Caco-2 (cell line): ENCODE measurements around the gene GNAS-AS1. TPM values are rescaled to one million over a fixed set of nuclear protein-coding genes. Genes with fewer than 3 reads are reported as not detected.

Source experiments
- BruUV-seq: library from RNA; stranded (reverse); fragments of 400-500 nt; replicated peaks from 2 replicates; lab custom pipeline; 2021; lab: Mats Ljungman, UMichigan
- CTCF ChIA-PET: fragments of 300-600 bp; sonication (Branson Sonifier 250); formaldehyde crosslinking; loops from one replicate; lab custom pipeline; 2022; ENCODE audit warnings: antibody characterized with exemption; lab: Charles Lee
- POLR2A ChIA-PET: fragments of 300-600 bp; sonication (Branson Sonifier 250); formaldehyde crosslinking; loops from one replicate; lab custom pipeline; 2022; ENCODE audit warnings: antibody characterized with exemption; lab: Charles Lee
- DNase-seq, 2 experiments: peaks; one replicate each; pipeline versions ENCODE4 v3.0.0 to v3.0.0-alpha.2; 2020 to 2022
- H3K27me3 ChIP-seq: replicated peaks from 2 replicates; pipeline ENCODE4 v1.6.0; 2011; ENCODE audit warnings: low read length; ENCODE audit not compliant: control insufficient read depth, insufficient read depth
- H3K36me3 ChIP-seq: 2 replicates; pipeline ENCODE4 v1.5.1; 2011; ENCODE audit warnings: low read length; ENCODE audit not compliant: control insufficient read depth, insufficient read depth
- H3K4me1 ChIP-seq: fragments of 250-450 bp; sonication (Bioruptor Pico); 2 replicates; pipeline ENCODE4 v1.5.1; 2020; ENCODE audit warnings: mild to moderate bottlenecking
- H3K4me3 ChIP-seq: 2 replicates; pipeline ENCODE4 v1.5.1; 2011; ENCODE audit warnings: low read depth, mild to moderate bottlenecking, control low read depth, low read length
- H3K9me3 ChIP-seq: fragments of 250-450 bp; sonication (Bioruptor Pico); 2 replicates; pipeline ENCODE4 v1.5.1; 2020; ENCODE audit warnings: mild to moderate bottlenecking, moderate library complexity
- H3K27ac Mint-ChIP-seq: one replicate; pipeline ENCODE4 v1.8.0; 2022; ENCODE audit warnings: mixed read lengths; ENCODE audit not compliant: unreplicated experiment
- H3K27me3 Mint-ChIP-seq: one replicate; pipeline ENCODE4 v1.8.0; 2022; ENCODE audit warnings: mixed read lengths; ENCODE audit not compliant: insufficient read depth, unreplicated experiment
- H3K36me3 Mint-ChIP-seq: one replicate; pipeline ENCODE4 v1.8.0; 2022; ENCODE audit warnings: mild to moderate bottlenecking, mixed read lengths; ENCODE audit not compliant: insufficient read depth, unreplicated experiment
- H3K4me1 Mint-ChIP-seq: one replicate; pipeline ENCODE4 v1.8.0; 2022; ENCODE audit warnings: low read depth, mixed read lengths; ENCODE audit not compliant: unreplicated experiment
- H3K4me3 Mint-ChIP-seq: one replicate; pipeline ENCODE4 v1.8.0; 2022; ENCODE audit warnings: mild to moderate bottlenecking, moderate library complexity, mixed read lengths; ENCODE audit not compliant: unreplicated experiment
- H3K9me3 Mint-ChIP-seq: one replicate; pipeline ENCODE4 v1.8.0; 2022; ENCODE audit warnings: mixed read lengths; ENCODE audit not compliant: unreplicated experiment
- CTCF ChIP-seq, 2 experiments: fragments of 200-600 bp in 1 of 2; IDR thresholded peaks; 1 replicate in 1 of 2; 2 replicates in 1 of 2; pipeline versions ENCODE4 v1.5.1 to v1.8.0; 2011 to 2022; ENCODE audit warnings: antibody characterized with exemption in 1 of 2, control low read depth in 1 of 2, inconsistent platforms in 1 of 2, low read depth in 1 of 2, low read length in 1 of 2, mild to moderate bottlenecking in 1 of 2, moderate library complexity in 1 of 2; ENCODE audit not compliant: insufficient read depth in 1 of 2, severe bottlenecking in 1 of 2, unreplicated experiment in 1 of 2
- intact Hi-C: fragments of 100-400 bp; cut with micrococcal nuclease; formaldehyde crosslinking; loops from one replicate; pipeline ENCODE4 v1.10.0; 2022; ENCODE audit not compliant: unreplicated experiment
- total RNA-seq: library from RNA; stranded (reverse); gene quantifications from 2 replicates; pipeline ENCODE4 v1.2.3, GENCODE V29; 2022

The GNAS-AS1 gene
- total RNA-seq, 1 experiment from 2014 or later = 5.1 TPM

- Mint-ChIP-seq H3K4me3 (no peak overlapping the region), H3K36me3 (no peaks in the 10 kb centered on the region), H3K27ac (no peak overlapping the region), H3K4me1 (no peaks in the 10 kb centered on the region), H3K27me3 (peaks cover 49% of the 10 kb centered on the region), H3K9me3 (no peaks in the 10 kb centered on the region)
- no peaks in the 10 kb centered on the region for H3K4me1 ChIP-seq
- POLR2A ChIA-PET = no interaction called here
- intact Hi-C loops = no loop called here
- H3K27me3 ChIP-seq = peaks cover 12% of the 10 kb centered on the region
- CTCF ChIA-PET = no interaction called here
- no peak for TF ChIP-seq CTCF (IDR thresholded peaks at IDR 0.05; ENCODE audit: insufficient read depth in 1 of 2, low read depth in 1 of 2, low read length in 1 of 2, severe bottlenecking in 1 of 2, unreplicated experiment in 1 of 2)
- DNase-seq = no peak
- no peaks in the 10 kb centered on the region for H3K36me3 ChIP-seq
- H3K4me3 ChIP-seq = no peak overlapping the region
- H3K9me3 ChIP-seq = no peaks in the 10 kb centered on the region
- BruUV-seq = no TSS peak
Observed at GRCh38 chr20:58787211-58788005, 63.3 kb downstream of the GNAS-AS1 start.

- no peak for TF ChIP-seq CTCF (IDR thresholded peaks at IDR 0.05; ENCODE audit: insufficient read depth in 1 of 2, low read depth in 1 of 2, low read length in 1 of 2, severe bottlenecking in 1 of 2, unreplicated experiment in 1 of 2)
- POLR2A ChIA-PET = no interaction called here
- Histone ChIP-seq H3K27me3 (peaks cover 12% of the 10 kb centered on the region), H3K4me1 (no peaks in the 10 kb centered on the region), H3K9me3 (no peaks in the 10 kb centered on the region), H3K4me3 (no peak overlapping the region), H3K36me3 (no peaks in the 10 kb centered on the region)
- intact Hi-C loops = no loop called here
- H3K4me3 Mint-ChIP-seq = no peak overlapping the region
- H3K9me3 Mint-ChIP-seq = no peaks in the 10 kb centered on the region
- H3K4me1 Mint-ChIP-seq = no peaks in the 10 kb centered on the region
- H3K27me3 Mint-ChIP-seq = peaks cover 49% of the 10 kb centered on the region
- no peaks in the 10 kb centered on the region for H3K36me3 Mint-ChIP-seq
- CTCF ChIA-PET = interaction anchor here (0.7 kb wide), 1 partner anchor 842 kb away, joined by 3 read pairs; no protein-coding TSS in a partner anchor
- H3K27ac Mint-ChIP-seq = no peak overlapping the region
- BruUV-seq = no TSS peak
- no peak for DNase-seq
Observed at GRCh38 chr20:58784321-58785074, 66.2 kb downstream of the GNAS-AS1 start.

GRCh38 chr20:58783511-58784011 is 67.1 kb downstream of the GNAS-AS1 start:
- TF ChIP-seq CTCF (IDR thresholded peaks at IDR 0.05; ENCODE audit: insufficient read depth in 1 of 2, low read depth in 1 of 2, low read length in 1 of 2, severe bottlenecking in 1 of 2, unreplicated experiment in 1 of 2) = no peak
- H3K4me3 ChIP-seq = no peak overlapping the region
- ChIA-PET POLR2A (no interaction called here), CTCF (interaction anchor here (0.7 kb wide), 1 partner anchor 841 kb away, joined by 3 read pairs; no protein-coding TSS in a partner anchor)
- Mint-ChIP-seq H3K27ac (no peak overlapping the region), H3K4me1 (no peaks in the 10 kb centered on the region), H3K9me3 (no peaks in the 10 kb centered on the region), H3K36me3 (no peaks in the 10 kb centered on the region), H3K4me3 (no peak overlapping the region), H3K27me3 (peaks cover 46% of the 10 kb centered on the region)
- no peak for DNase-seq
- peaks cover 12% of the 10 kb centered on the region for H3K27me3 ChIP-seq
- intact Hi-C loops = no loop called here
- BruUV-seq = no TSS peak
- H3K4me1 ChIP-seq = no peaks in the 10 kb centered on the region
- no peaks in the 10 kb centered on the region for H3K36me3 ChIP-seq
- H3K9me3 ChIP-seq = no peaks in the 10 kb centered on the region
